ENCODE results near the gene MICAL3.
"Not testable (repeated sequence)": the region's sequence is repeated elsewhere in the genome, so short reads cannot be mapped to it uniquely, and the experiment has no call there.

Gene MICAL3

GRCh38 chr22:18058371-18059093, 34.2 kb upstream of the MICAL3 start:
- DNase-seq: no peak

GRCh38 chr22:18057568-18058209, 33.3 kb upstream of the MICAL3 start:
- DNase-seq: no peak

- no peak for DNase-seq
Observed at GRCh38 chr22:18056807-18057474, 32.6 kb upstream of the MICAL3 start.

- DNase-seq: no peak
Observed at GRCh38 chr22:18056161-18056666, 31.9 kb upstream of the MICAL3 start.

GRCh38 chr22:18055619-18056160, 31.3 kb upstream of the MICAL3 start:
- DNase-seq: no peak

GRCh38 chr22:18053216-18053946, 29.0 kb upstream of the MICAL3 start:
- DNase-seq: not testable (repeated sequence)

DNA sequence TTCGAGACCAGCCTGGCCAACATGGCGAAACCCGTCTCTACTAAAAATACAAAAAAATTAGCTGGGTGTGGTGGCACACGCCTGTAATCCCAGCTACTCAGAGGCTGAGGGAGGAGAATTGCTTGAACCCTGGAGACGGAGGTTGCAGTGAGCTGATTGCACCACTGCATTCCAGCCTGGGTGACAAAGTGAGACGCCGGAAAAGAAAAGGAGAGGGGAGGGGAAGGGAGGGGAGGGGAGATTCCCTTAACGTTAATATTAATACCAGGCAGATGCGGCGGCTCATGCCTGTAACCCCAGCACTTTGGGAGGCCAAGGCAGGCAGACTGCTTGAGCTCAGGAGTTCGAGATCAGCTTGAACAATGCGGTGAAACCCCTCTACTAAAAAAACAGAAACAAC, 26.8 kb upstream of the MICAL3 start:
- not testable (repeated sequence) for DNase-seq

- no peak for DNase-seq
Observed at GRCh38 chr22:18050065-18050464, 25.7 kb upstream of the MICAL3 start.

DNA sequence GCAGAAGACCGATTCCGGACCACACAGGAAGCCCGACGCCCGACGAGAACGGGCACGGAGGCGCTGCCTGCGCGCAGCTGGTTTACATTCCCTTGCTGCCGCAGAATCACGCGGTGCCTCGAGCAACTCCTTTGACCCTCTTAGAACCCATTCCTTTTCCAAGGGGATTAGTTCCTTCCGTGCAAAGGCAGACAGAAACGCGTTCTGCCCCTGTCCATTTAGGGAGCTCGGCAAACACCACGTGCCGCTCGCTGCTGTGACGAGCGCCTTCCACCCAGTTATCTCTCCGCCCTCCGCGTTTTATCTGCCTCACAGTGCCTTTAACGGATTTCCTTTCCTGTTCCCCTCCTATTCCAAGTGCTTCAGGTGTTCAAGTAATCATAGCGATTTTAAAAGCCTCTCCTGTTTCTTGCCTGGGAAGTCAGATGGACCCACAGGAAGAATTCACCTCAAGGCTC, 24.1 kb upstream of the MICAL3 start:
- DNase-seq: no peak

DNA sequence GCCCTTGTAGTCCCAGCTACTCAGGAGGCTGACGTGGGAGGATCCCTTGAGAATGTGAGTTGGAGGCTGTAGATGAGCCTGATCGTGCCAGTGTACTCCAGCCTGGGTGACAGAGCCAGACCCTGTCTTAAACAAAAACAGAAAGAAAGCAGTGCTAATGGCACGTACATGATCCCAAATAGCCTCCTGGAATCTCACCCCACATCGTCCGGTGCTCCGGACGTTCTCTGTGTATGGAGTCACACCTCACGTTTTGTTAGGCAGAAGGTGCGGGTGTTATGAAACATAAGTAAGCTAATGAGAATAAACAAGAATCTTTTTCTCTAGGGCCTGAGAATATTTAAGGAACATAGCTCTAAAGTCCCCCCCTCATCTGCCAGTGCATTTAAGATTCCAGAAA, 23.7 kb upstream of the MICAL3 start:
- DNase-seq: no peak

- DNase-seq: no peak
Observed at GRCh38 chr22:18045794-18046193, 21.4 kb upstream of the MICAL3 start.

DNA sequence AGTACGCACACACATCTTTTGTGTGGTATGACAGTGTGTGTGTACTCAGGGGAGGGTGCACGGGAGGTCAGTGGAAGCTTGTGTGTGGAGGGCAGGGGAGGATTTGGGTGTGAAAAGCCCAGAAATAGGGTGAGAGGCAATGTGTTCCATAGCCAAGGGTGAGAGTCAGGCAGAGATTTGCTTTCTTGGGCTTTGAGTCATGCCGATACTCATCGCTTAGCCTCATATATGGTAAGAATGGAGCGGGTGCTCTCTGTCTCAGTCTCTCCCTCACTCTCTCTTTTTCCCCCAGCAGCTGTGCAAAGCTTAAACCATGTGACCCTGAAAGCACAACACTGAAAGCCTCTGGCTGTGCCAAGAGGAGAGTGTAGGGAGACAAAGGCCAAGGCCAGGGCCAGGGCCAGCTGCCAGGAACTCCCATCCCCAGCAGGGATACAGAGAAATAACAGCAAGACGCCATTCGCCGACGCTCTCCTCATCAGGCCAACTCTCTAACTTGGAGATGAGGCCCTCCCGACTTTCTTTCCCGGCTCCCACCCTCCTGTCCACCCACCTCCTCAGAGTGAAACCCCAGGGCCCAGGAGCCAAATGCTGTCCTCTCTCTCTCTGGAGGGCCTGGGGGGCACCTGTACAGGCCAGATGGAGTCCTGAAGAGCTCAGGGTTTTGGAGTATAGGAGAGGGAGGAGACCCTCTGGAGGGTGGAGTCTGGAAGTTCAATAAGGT, 20.3 kb upstream of the MICAL3 start:
- DNase-seq: no peak

DNA sequence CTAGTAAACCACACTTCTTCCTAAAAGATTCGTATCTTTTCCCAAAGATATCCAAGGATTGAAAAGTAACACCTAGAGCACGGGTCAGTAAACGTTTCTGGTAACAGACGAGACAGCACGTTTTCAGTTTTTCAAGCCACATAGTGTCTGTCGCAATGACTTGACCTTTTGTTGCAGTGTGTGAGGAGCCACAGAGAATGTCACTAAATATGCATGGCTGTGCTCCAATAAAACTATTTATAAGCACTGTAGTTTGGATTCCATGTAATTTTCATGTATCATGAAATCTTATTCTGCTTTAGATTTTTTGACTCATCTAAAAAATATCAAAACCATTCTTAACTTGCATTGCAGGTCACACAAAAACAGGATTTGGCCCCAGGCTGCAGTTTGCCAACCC, 18.3 kb upstream of the MICAL3 start:
- DNase-seq: no peak

DNA sequence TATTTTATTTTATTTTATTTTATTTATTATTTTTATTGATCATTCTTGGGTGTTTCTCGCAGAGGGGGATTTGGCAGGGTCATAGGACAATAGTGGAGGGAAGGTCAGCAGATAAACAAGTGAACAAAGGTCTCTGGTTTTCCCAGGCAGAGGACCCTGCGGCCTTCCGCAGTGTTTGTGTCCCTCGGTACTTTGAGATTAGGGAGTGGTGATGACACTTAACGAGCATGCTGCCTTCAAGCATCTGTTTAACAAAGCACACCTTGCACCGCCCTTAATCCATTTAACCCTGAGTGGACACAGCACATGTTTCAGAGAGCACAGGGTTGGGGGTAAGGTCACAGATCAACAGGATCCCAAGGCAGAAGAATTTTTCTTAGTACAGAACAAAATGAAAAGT, 16.5 kb upstream of the MICAL3 start:
- not testable (repeated sequence) for DNase-seq

DNA sequence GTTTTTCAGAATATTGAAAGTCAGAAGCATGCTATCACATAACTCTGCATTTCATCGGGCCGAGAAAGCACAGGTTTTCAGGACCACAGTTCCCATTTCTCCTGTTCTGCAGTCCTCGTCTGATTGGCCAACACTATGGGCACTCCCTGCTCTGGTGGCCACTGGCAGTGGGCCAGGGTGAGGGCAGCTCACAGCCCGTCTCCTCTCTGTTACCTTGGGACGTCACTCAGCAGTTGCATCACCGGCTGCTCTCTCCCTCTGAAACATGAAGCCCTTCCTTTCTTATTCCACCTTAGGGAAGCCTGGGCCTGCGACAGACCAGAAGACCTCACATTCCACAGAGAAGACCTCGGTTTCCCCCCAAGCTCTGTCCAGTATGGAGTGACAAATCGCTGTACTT, 11.4 kb upstream of the MICAL3 start:
- no peak for DNase-seq

GRCh38 chr22:18034076-18034475, 9.7 kb upstream of the MICAL3 start:
- no peak for DNase-seq

GRCh38 chr22:18033204-18033998, 9.0 kb upstream of the MICAL3 start:
- DNase-seq: no peak

DNA sequence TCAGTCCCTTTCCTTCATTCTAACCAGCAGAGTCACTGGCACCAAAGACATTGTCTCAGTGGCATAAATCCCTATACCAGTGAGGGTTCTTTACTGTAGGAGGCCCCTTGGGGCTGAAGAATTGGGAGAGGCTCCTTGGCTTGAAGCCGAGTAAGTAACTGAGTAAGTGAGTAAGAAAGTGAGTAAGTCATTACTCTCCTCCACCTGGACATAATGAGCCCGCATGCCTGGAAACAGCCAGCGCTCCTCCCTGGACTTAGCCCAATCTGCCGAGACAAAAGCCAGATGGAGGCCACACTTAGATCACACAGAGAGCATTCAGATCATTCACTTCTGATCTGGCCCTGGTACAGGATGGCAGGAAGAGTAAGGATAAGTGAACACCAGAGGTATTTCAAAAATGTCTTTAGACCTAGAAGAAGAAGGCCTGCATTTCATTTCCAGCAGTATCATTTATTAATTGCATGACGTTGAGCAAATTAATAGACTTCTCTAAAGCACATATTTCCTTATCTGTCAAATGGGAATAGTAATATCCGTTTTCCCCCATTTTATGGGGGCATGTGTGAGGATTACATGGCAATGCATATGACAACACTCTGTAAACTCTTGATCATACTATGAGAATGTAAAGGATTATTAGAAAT, 8.2 kb upstream of the MICAL3 start:
- DNase-seq: no peak

DNA sequence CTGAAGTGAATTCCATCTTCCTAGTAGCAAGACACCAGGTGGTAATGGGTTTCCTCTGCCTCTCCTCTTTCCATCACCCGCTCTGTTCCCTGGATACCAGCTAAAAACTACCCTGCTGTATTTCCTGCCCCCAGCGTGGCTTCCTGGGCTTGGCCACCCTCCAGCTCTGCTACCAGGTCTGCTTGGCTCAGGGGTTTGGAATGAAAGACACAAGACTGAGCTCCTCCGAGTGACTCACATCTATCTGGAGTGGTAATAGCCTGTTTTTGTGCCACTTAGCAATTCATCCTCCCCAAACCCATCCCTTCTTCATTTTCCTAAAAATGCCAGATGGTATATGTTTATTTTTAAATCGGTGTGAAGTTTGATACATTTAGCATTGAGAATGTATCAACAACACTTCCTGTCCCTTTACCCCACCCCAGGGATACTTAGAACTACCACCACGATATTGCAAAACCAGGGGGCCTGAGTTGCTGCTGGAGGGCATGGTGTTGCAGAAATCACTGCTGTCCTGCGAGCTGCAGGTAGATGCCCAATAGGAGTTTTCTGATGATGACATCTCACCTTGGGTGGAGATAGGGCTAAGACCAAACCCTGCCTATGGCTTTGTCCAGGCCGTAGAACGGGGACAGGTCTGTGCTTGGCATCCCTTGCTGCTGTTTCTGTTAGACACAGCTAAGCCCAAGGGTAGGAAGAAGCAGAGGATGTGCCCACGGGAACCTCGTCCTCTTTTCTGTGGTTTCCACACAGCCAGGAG, 7.5 kb upstream of the MICAL3 start:
- no peak for DNase-seq

Measured in central memory CD4-positive, alpha-beta T cell (primary cell).